ENCODE results near the gene PSMC6. TPM values are rescaled to one million over a fixed set of nuclear protein-coding genes. Genes with fewer than 3 reads are reported as not detected.
A peak's percentile ranks its signal among the peaks of the same experiment; 100 is the strongest.

PSMC6 gene
- total RNA-seq, 2 experiments from 2014 or later: 85.4 to 98.3 TPM

GRCh38 chr14:52740751-52741150 is 33.8 kb downstream of the PSMC6 start:
- Histone ChIP-seq H4K20me1 (ENCODE audit: insufficient read depth, low read length) (no peaks in the 10 kb centered on the region), H3K9me2 (ENCODE audit: insufficient read depth, low read length) (no peaks in the 10 kb centered on the region), H3K36me3 (ENCODE audit: insufficient read depth, low read length) (peaks cover 11% of the 10 kb centered on the region; the same call in 1 of the 2 replicates), H3K27ac (ENCODE audit: low read depth, low read length, poor library complexity, severe bottlenecking) (no peak overlapping the region), H3K79me2 (ENCODE audit: insufficient read depth, low read depth, low read length) (peaks cover 59% of the 10 kb centered on the region), H3K4me3 (ENCODE audit: low read depth, low read length, poor library complexity, severe bottlenecking) (no peak overlapping the region), H3K4me2 (ENCODE audit: low read length) (no peak overlapping the region), H3K4me1 (ENCODE audit: insufficient read depth, low read length, poor library complexity, severe bottlenecking) (peaks cover 31% of the 10 kb centered on the region), H3K9me3 (ENCODE audit: low read length) (no peaks in the 10 kb centered on the region), H2AFZ (ENCODE audit: low read length) (no peak overlapping the region)
- TF ChIP-seq EZH2phosphoT487 (IDR thresholded peaks at IDR 0.05; ENCODE audit: borderline replicate concordance, low read depth, low read length): no peak
- TF ChIP-seq CTCF (conservative IDR thresholded peaks at IDR 0.05; ENCODE audit: low read length): no peak
- ChIA-PET CTCF (ENCODE audit: unreplicated experiment) (no interaction called here), POLR2A (interaction anchor here (1.8 to 2.4 kb wide), 3 partner anchors 8 to 17 kb away, joined by 4 to 13 read pairs (median 13); partner anchors contain the start of gene STYX)
- BruUV-seq (replicated peaks): no TSS peak
- intact Hi-C loops (cut with micrococcal nuclease; ENCODE audit: unreplicated experiment): no loop called here
- no peak for DNase-seq (ENCODE audit: low spot score)

DNA sequence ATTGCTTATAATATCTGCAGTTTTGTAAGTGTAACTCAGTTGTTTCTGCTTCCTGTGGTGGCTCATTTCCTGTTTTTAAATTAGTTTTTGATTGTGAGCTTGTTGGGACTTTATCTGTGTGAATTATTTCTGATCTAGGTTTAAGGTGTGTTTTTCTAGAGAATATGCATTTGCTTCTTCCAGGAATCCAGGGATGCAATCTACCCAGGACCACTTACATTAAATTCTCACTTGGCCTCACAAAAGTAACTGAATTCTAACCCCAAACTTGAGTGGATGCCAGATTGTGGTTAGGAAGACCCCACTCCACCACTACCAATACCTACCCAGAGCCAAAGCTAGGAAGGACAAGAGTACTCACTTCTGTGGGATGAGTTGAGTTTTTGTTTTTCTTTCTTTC is 34.9 kb downstream of the PSMC6 start:
- Histone ChIP-seq H3K36me3 (ENCODE audit: insufficient read depth, low read length) (peaks cover 21% of the 10 kb centered on the region), H3K4me3 (ENCODE audit: low read depth, low read length, poor library complexity, severe bottlenecking) (peak overlapping the region; percentile 50), H3K4me1 (ENCODE audit: insufficient read depth, low read length, poor library complexity, severe bottlenecking) (peaks cover 27% of the 10 kb centered on the region), H3K4me2 (ENCODE audit: low read length) (peak overlapping the region; percentile 94), H3K79me2 (ENCODE audit: insufficient read depth, low read depth, low read length) (peaks cover 59% of the 10 kb centered on the region), H3K27ac (ENCODE audit: low read depth, low read length, poor library complexity, severe bottlenecking) (peak overlapping the region; percentile 93), H2AFZ (ENCODE audit: low read length) (peak overlapping the region; percentile 95), H3K9me3 (ENCODE audit: low read length) (no peaks in the 10 kb centered on the region), H3K9me2 (ENCODE audit: insufficient read depth, low read length) (no peaks in the 10 kb centered on the region), H4K20me1 (ENCODE audit: insufficient read depth, low read length) (no peaks in the 10 kb centered on the region)
- ChIA-PET POLR2A (interaction anchor here (0.5 to 2.4 kb wide), 15 partner anchors 8 to 787 kb away, joined by 3 to 13 read pairs (median 4); partner anchors contain the start of gene STYX), CTCF (ENCODE audit: unreplicated experiment) (interaction anchor here (1.1 to 1.9 kb wide), 2 partner anchors 17 to 190 kb away, joined by 3 to 5 read pairs; partner anchors contain the start of gene TXNDC16)
- DNase-seq (ENCODE audit: low spot score): peak; percentile 26
- TF ChIP-seq EZH2phosphoT487 (IDR thresholded peaks at IDR 0.05; ENCODE audit: borderline replicate concordance, low read depth, low read length) (no peak), CTCF (conservative IDR thresholded peaks at IDR 0.05; ENCODE audit: low read length) (no peak)
- intact Hi-C loops (cut with micrococcal nuclease; ENCODE audit: unreplicated experiment): no loop called here
- TSS peak; percentile 75 for BruUV-seq (replicated peaks)

DNA sequence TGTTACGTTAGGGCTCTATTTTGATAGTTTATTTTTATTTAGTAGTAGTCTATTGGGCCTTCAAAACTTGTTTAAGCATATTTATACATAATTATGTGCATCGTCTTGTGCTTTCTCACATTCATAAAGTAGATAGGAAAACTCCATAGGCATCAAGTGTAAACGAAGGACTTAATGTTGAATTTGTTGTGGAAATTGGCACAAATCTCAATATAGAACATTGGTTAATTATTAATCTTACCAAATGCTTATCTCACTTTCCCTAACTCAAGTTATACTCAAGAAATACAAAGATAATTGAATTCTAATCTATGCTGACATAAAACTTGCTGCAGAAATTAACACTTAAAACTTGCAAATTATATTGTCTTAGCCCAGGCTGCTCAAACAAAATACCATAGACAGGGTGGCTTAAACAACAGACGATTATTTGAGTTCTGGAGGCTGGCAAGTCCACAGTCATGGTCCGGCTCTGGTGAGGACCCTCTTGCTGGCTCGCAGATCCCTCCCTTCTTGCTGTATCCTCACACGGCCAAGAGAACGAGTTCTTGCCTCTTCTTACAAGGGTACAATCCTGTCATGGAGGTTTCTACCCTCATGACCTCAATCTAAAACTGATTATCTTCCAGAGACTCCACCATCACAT is 41.8 kb downstream of the PSMC6 start:
- no peak for DNase-seq (ENCODE audit: low spot score)
- H3K9me3 ChIP-seq (ENCODE audit: low read length): no peaks in the 10 kb centered on the region
- BruUV-seq (replicated peaks): no TSS peak
- no peaks in the 10 kb centered on the region for H3K9me2 ChIP-seq (ENCODE audit: insufficient read depth, low read length)
- H3K36me3 ChIP-seq (ENCODE audit: insufficient read depth, low read length): peaks cover 45% of the 10 kb centered on the region
- no peak for TF ChIP-seq CTCF (conservative IDR thresholded peaks at IDR 0.05; ENCODE audit: low read length)
- TF ChIP-seq EZH2phosphoT487 (IDR thresholded peaks at IDR 0.05; ENCODE audit: borderline replicate concordance, low read depth, low read length): no peak
- peaks cover 7% of the 10 kb centered on the region; the same call in 1 of the 2 replicates for H3K79me2 ChIP-seq (ENCODE audit: insufficient read depth, low read depth, low read length)
- H3K4me2 ChIP-seq (ENCODE audit: low read length): no peak overlapping the region
- intact Hi-C loops (cut with micrococcal nuclease; ENCODE audit: unreplicated experiment): loop anchor here (5.0 kb wide), 1 partner anchor 39 kb away; no protein-coding TSS in a partner anchor
- CTCF ChIA-PET (ENCODE audit: unreplicated experiment): no interaction called here
- POLR2A ChIA-PET: interaction anchor here (1.3 kb wide), 1 partner anchor 10 kb away, joined by 4 read pairs; no protein-coding TSS in a partner anchor
- H4K20me1 ChIP-seq (ENCODE audit: insufficient read depth, low read length): no peaks in the 10 kb centered on the region
- H3K27ac ChIP-seq (ENCODE audit: low read depth, low read length, poor library complexity, severe bottlenecking): no peak overlapping the region
- H3K4me1 ChIP-seq (ENCODE audit: insufficient read depth, low read length, poor library complexity, severe bottlenecking): no peaks in the 10 kb centered on the region
- no peak overlapping the region for H2AFZ ChIP-seq (ENCODE audit: low read length)
- no peak overlapping the region for H3K4me3 ChIP-seq (ENCODE audit: low read depth, low read length, poor library complexity, severe bottlenecking)
